NB4 (cell line): ENCODE measurements around the gene KCNN4.

Experiments used
- DNase-seq: peaks from one replicate; pipeline ENCODE4 v3.0.0; 2010; ENCODE audit warnings: low read depth
- H3K4me3 ChIP-seq: one replicate; pipeline ENCODE4 v1.5.1; 2011; ENCODE audit warnings: mild to moderate bottlenecking, low read depth, low read length, moderate library complexity
- CTCF ChIP-seq: IDR thresholded peaks from one replicate; pipeline ENCODE4 v1.5.1; 2012; ENCODE audit warnings: low read depth, low read length
- MYC ChIP-seq: IDR thresholded peaks from 2 replicates; pipeline ENCODE4 v1.6.1; 2011; ENCODE audit warnings: low read depth, low read length
- POLR2A ChIP-seq: IDR thresholded peaks from 2 replicates; pipeline ENCODE4 v1.6.1; 2011; ENCODE audit warnings: mild to moderate bottlenecking; ENCODE audit not compliant: insufficient read length; ENCODE audit errors: extremely low read depth
- TF ChIP-seq, protein P1 (sequence below): IDR thresholded peaks from 2 replicates; pipeline ENCODE4 v1.6.1; 2011; ENCODE audit warnings: low read depth, low read length

KCNN4 gene

GRCh38 chr19:43749898-43750297 lies 30.9 kb downstream of the KCNN4 start:
- no peak for DNase-seq
- no peak overlapping the region for H3K4me3 ChIP-seq
- TF ChIP-seq POLR2A = no peak
- TF ChIP-seq, protein P1, sequence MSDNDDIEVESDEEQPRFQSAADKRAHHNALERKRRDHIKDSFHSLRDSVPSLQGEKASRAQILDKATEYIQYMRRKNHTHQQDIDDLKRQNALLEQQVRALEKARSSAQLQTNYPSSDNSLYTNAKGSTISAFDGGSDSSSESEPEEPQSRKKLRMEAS = no peak
- no peak for TF ChIP-seq CTCF
- no peak for TF ChIP-seq MYC

DNA sequence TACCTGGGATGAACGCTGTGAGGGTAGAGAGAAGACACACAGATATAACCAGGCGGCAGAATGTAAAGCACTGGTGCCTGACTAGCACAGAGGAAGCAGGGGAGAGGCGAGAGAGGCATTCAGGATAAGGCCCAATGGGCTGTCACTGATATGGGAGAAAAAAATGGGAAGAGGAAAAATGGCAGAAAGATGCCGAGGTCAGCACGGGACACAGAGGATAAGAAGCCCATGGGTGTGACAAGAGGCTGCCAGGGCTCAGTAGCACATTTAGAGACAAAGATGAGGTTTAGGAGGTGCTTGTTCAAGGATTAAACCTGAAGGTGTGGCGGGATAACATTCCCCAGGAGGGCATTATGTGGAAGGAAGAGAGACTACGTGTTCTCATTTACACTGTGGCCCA lies 31.6 kb downstream of the KCNN4 start:
- no peak for TF ChIP-seq POLR2A
- no peak for TF ChIP-seq CTCF
- no peak for TF ChIP-seq MYC
- TF ChIP-seq, protein P1 = no peak
- no peak overlapping the region for H3K4me3 ChIP-seq
- no peak for DNase-seq

DNA sequence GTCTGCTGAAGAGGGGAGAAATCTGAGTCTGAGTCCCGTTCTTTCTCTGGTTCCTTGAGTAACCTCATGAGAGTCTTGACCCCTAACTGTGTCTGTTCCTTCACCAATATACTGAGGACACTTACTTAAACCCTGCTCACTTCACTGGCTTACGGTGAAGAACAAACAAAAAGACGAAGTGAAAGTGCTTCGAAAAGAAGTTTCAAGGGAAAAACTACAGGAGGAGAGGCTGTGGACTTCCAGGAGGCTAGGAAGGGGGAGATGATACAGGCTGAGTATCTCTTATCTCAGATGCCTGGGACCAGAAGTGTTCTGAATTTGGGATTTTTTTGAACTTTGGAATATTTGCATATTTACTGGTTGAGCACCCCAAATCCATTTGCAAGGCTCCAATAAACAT lies 32.1 kb downstream of the KCNN4 start:
- no peak for DNase-seq
- no peak overlapping the region for H3K4me3 ChIP-seq
- TF ChIP-seq CTCF = no peak
- TF ChIP-seq, protein P1 = no peak
- TF ChIP-seq MYC = no peak
- no peak for TF ChIP-seq POLR2A

- no peak overlapping the region for H3K4me3 ChIP-seq
- no peak for DNase-seq
- no peak for TF ChIP-seq MYC
- TF ChIP-seq, protein P1 = no peak
- no peak for TF ChIP-seq POLR2A
- no peak for TF ChIP-seq CTCF
These were observed 32.6 kb downstream of the KCNN4 start for GRCh38 chr19:43748205-43748594.

DNA sequence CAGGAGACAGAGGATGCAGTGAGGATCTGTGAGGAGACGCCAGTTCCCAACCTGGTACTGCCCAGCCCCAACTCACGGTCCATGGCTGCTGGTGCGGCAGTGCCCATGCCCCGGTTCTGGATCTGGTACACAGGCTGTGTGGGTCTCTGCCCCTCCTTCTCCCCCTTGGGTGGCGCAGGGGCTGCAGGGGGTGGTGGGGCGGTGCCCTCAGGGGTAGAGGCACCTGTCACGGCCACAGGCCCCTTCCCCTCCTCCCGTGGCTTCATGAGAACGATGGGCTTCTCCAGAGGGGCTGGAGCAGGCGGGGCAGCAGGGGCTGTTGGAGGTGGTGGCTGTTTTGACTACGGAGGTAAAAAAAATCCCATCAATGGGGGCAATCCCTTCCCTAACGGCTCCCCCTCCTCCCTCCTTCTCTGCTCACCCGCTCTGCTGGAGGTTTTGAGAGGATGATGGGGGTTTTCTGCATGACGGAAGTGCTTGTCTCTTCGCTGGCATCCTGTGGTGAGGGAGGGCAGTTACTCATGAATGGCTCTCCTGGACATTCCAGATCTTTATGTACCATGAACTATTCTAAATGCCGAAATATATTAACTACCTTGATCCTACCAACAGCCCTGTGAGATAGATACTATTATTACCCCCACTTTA lies 33.1 kb downstream of the KCNN4 start:
- H3K4me3 ChIP-seq = no peak overlapping the region
- TF ChIP-seq POLR2A = no peak
- DNase-seq = no peak

DNA sequence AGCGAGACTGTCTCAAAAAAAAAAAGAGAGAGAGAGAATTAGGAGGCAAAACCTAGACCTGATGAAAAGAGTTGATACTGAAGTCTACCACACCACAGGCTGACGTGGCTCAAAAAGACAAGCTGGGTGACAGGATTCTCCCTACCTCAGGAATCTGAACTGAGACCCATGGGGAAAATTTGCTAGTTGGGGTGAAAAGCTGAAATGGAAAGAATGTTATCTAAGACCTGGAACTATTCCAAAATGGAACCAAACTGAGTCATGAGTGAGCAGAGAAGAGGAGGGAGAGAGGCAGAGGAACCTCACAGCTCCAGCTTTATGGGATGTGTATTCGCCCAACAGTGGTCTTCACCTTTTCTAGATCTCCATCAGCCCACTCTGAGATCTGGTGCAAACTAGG lies 37.7 kb downstream of the KCNN4 start:
- DNase-seq = no peak
- TF ChIP-seq POLR2A (no peak), MYC (no peak), CTCF (no peak)
- TF ChIP-seq, protein P1 = no peak
- no peak overlapping the region for H3K4me3 ChIP-seq
